ENCODE results near the gene METTL27. TPM values are rescaled to one million over a fixed set of nuclear protein-coding genes. Genes with fewer than 3 reads are reported as not detected.

Gene METTL27
- total RNA-seq, 1 donor from 2014 or later = 1.6 TPM

DNA sequence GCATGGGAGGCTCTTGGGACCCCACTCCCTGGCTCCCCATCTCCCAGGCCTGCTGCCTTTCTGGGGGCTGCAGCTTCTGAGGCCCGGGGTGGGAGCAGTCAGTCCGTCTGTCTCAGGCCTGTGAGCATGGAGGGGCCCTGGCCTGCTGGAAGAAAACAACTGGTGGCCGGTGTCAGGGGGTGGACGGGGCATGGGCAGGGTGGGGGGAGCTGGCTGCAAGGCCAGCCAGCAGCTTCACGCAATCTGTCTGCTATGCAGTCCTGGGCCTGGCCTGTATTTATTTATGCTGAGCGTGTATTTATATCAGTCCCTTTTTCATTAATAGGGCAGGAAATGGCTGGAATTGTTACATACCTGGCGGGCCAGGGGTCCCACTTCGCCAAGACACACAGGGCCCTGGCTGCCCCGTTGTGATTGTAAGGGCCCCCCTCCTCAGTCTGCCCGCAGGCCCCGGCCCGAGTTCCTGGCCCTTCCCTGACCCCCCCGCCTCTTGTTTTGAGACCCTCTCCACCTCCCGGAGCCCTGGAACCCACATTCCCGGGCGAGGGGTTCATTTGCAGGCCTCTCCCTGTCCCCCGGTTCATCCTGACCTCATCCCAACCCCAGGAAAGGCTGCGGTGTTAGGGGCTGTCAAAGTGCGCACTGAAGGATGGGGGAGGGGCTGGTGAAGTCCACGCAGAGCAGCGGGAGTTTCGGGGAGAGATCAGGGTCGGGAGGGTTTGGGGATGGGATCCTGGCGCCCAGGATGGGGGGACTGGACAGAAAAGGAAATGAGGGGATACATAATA lies 26.9 kb upstream of the METTL27 start:
- no peaks in the 10 kb centered on the region for H3K36me3 ChIP-seq (ENCODE audit: control insufficient read depth in 3 of 3, insufficient read depth in 3 of 3, low read length in 3 of 3)
- H3K9ac ChIP-seq (ENCODE audit: low read depth in 1 of 3, low read length in 3 of 3) = no peak overlapping the region
- H3K4me1 ChIP-seq (ENCODE audit: control insufficient read depth in 3 of 3, insufficient read depth in 3 of 3, low read length in 3 of 3) = peaks cover 11 to 17% (median 14%) of the 10 kb centered on the region in 3 donors
- H3K4me3 ChIP-seq (ENCODE audit: low read length in 3 of 3) = no peak overlapping the region
- H3K27ac ChIP-seq (ENCODE audit: low read depth, low read length) = no peak overlapping the region
- no peaks in the 10 kb centered on the region for H3K9me3 ChIP-seq (ENCODE audit: control insufficient read depth in 3 of 3, low read length in 3 of 3)
- peaks cover 0 to 3% (median 0%) of the 10 kb centered on the region in 3 donors for H3K27me3 ChIP-seq (ENCODE audit: control insufficient read depth in 3 of 3, insufficient read depth in 3 of 3, low read length in 3 of 3)

- no peak overlapping the region for H3K4me3 ChIP-seq (ENCODE audit: low read length in 3 of 3)
- H3K27ac ChIP-seq (ENCODE audit: low read depth, low read length) = no peak overlapping the region
- peaks cover 3 to 11% (median 6%) of the 10 kb centered on the region in 3 donors for H3K4me1 ChIP-seq (ENCODE audit: control insufficient read depth in 3 of 3, insufficient read depth in 3 of 3, low read length in 3 of 3)
- H3K9me3 ChIP-seq (ENCODE audit: control insufficient read depth in 3 of 3, low read length in 3 of 3) = no peaks in the 10 kb centered on the region
- no peaks in the 10 kb centered on the region for H3K27me3 ChIP-seq (ENCODE audit: control insufficient read depth in 3 of 3, insufficient read depth in 3 of 3, low read length in 3 of 3)
- H3K36me3 ChIP-seq (ENCODE audit: control insufficient read depth in 3 of 3, insufficient read depth in 3 of 3, low read length in 3 of 3) = no peaks in the 10 kb centered on the region
- H3K9ac ChIP-seq (ENCODE audit: low read depth in 1 of 3, low read length in 3 of 3) = no peak overlapping the region
Measured at GRCh38 chr7:73866446-73866767, 24.1 kb upstream of the METTL27 start.

DNA sequence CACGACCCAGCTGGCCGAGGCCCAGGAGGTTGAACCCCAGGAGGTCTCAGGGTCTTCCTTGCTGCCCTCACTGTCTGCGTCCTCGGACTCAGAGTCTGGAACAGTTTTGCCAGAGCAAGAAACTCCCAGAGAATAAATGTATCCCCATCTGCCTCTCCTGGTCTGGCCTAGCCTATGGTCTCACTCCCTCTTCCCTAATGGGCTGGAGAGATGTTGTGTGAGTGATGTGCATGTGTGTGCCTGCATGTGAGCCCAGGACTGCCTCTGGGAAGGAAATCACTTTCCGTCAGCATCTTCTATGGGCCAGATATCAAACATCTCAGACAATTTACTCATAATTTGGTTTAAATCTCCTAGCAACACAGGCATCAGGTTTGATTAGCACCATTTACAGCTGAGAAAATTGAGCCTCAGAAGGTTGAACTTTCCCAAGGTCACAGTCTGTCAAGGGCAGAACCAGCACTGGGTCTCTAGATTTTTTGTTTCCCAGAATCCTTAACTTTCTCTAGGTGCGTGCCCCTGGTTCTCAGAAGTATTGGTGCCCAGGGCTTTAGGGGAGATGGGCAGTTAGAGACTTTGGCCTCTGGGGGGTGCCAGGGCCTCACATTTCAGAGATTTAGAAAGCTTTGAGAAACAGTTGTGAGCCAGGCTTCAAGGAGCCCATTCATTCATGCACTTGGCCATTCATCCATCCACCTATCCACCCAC lies 23.6 kb upstream of the METTL27 start:
- Histone ChIP-seq H3K27ac (ENCODE audit: low read depth, low read length) (no peak overlapping the region), H3K27me3 (ENCODE audit: control insufficient read depth in 3 of 3, insufficient read depth in 3 of 3, low read length in 3 of 3) (no peaks in the 10 kb centered on the region), H3K9me3 (ENCODE audit: control insufficient read depth in 3 of 3, low read length in 3 of 3) (no peaks in the 10 kb centered on the region), H3K36me3 (ENCODE audit: control insufficient read depth in 3 of 3, insufficient read depth in 3 of 3, low read length in 3 of 3) (no peaks in the 10 kb centered on the region), H3K4me3 (ENCODE audit: low read length in 3 of 3) (no peak overlapping the region), H3K9ac (ENCODE audit: low read depth in 1 of 3, low read length in 3 of 3) (no peak overlapping the region), H3K4me1 (ENCODE audit: control insufficient read depth in 3 of 3, insufficient read depth in 3 of 3, low read length in 3 of 3) (peaks cover 0 to 6% (median 6%) of the 10 kb centered on the region in 3 donors)

- no peaks in the 10 kb centered on the region for H3K9me3 ChIP-seq (ENCODE audit: control insufficient read depth in 3 of 3, low read length in 3 of 3)
- peaks cover 0 to 2% (median 1%) of the 10 kb centered on the region in 3 donors for H3K4me1 ChIP-seq (ENCODE audit: control insufficient read depth in 3 of 3, insufficient read depth in 3 of 3, low read length in 3 of 3)
- H3K9ac ChIP-seq (ENCODE audit: low read depth in 1 of 3, low read length in 3 of 3) = no peak overlapping the region
- no peak overlapping the region for H3K4me3 ChIP-seq (ENCODE audit: low read length in 3 of 3)
- H3K36me3 ChIP-seq (ENCODE audit: control insufficient read depth in 3 of 3, insufficient read depth in 3 of 3, low read length in 3 of 3) = no peaks in the 10 kb centered on the region
- H3K27ac ChIP-seq (ENCODE audit: low read depth, low read length) = no peak overlapping the region
- no peaks in the 10 kb centered on the region for H3K27me3 ChIP-seq (ENCODE audit: control insufficient read depth in 3 of 3, insufficient read depth in 3 of 3, low read length in 3 of 3)
Measured at GRCh38 chr7:73864981-73865711, 22.8 kb upstream of the METTL27 start.

DNA sequence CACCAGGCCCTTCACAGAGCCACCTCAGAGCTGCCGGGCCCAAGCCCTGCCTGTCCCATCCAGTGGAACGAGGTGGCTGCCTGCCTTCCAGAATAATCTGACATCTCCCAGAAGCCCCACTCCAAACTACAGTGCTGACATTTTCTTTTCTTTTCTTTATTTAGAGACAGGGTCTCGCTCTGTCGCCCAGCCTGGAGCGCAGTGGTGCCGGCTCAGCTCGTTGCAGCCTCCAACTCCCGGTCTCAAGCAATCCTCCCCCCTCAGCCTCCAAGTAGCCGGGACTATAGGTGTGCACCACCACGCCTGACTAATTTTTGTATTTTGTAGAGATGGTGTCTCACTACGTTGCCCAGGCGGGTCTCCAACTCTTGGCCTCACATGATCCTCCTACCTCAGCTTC lies 19.0 kb upstream of the METTL27 start:
- Histone ChIP-seq H3K9ac (ENCODE audit: low read depth in 1 of 3, low read length in 3 of 3) (no peak overlapping the region), H3K27me3 (ENCODE audit: control insufficient read depth in 3 of 3, insufficient read depth in 3 of 3, low read length in 3 of 3) (no peaks in the 10 kb centered on the region), H3K9me3 (ENCODE audit: control insufficient read depth in 3 of 3, low read length in 3 of 3) (no peaks in the 10 kb centered on the region), H3K27ac (ENCODE audit: low read depth, low read length) (no peak overlapping the region), H3K4me1 (ENCODE audit: control insufficient read depth in 3 of 3, insufficient read depth in 3 of 3, low read length in 3 of 3) (no peaks in the 10 kb centered on the region), H3K36me3 (ENCODE audit: control insufficient read depth in 3 of 3, insufficient read depth in 3 of 3, low read length in 3 of 3) (no peaks in the 10 kb centered on the region), H3K4me3 (ENCODE audit: low read length in 3 of 3) (no peak overlapping the region)

DNA sequence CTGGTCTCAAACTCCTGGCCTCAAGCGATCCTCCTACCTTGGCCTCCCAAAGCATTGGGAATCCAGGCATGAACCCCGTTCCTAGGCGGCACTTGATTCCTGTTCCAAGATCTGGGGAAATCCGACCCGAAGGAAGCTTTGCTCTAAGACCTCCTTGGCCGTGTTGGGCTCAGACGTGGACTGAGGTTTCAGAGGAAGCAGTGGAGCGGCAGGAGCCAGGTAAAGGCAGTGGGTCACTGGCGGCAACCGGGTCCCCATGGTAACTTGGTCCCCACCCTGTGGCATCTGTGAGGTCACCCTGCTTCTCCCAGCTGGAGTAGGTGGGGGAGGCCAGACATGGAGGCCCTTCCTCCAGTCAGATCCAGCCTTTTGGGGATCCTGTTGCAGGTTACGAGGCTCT lies 18.5 kb upstream of the METTL27 start, which contains the start of gene TMEM270:
Gene TMEM270 (plus strand): TSS at position 301 of the 400 bp plus-strand sequence. CDS start 36 bp downstream, at position 337.
- Histone ChIP-seq H3K27me3 (ENCODE audit: control insufficient read depth in 3 of 3, insufficient read depth in 3 of 3, low read length in 3 of 3) (peaks cover 0 to 2% (median 2%) of the 10 kb centered on the region in 3 donors), H3K27ac (ENCODE audit: low read depth, low read length) (no peak within 1 kb of the TSS), H3K9me3 (ENCODE audit: control insufficient read depth in 3 of 3, low read length in 3 of 3) (no peaks in the 10 kb centered on the region), H3K4me3 (ENCODE audit: low read length in 3 of 3) (no peak within 1 kb of the TSS), H3K36me3 (ENCODE audit: control insufficient read depth in 3 of 3, insufficient read depth in 3 of 3, low read length in 3 of 3) (no peaks in the 10 kb centered on the region), H3K4me1 (ENCODE audit: control insufficient read depth in 3 of 3, insufficient read depth in 3 of 3, low read length in 3 of 3) (peaks cover 0 to under 1% (median under 1%) of the 10 kb centered on the region in 3 donors), H3K9ac (ENCODE audit: low read depth in 1 of 3, low read length in 3 of 3) (no peak within 1 kb of the TSS)

DNA sequence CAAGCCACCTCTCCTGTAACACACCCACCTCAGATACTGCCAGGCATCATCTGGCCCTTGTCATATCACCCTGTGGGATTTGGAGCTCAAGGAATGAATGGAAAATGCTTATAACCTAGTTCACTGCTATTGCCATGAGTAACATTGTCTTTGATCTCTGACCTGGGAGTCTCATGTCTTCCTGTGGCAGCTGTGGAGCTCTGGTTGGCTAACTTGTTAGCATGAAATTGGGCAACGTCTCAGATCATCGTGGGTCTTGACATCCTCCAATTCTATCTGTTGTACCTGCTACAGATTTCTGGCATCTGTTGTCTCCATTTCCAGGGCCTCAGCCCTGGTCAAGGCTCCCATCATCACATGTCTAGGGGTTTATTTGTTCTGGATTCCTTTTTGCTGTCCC lies 16.5 kb upstream of the METTL27 start:
- no peak overlapping the region for H3K9ac ChIP-seq (ENCODE audit: low read depth in 1 of 3, low read length in 3 of 3)
- peaks cover 5 to 7% (median 6%) of the 10 kb centered on the region in 3 donors for H3K27me3 ChIP-seq (ENCODE audit: control insufficient read depth in 3 of 3, insufficient read depth in 3 of 3, low read length in 3 of 3)
- H3K36me3 ChIP-seq (ENCODE audit: control insufficient read depth in 3 of 3, insufficient read depth in 3 of 3, low read length in 3 of 3) = no peaks in the 10 kb centered on the region
- no peak overlapping the region for H3K27ac ChIP-seq (ENCODE audit: low read depth, low read length)
- H3K9me3 ChIP-seq (ENCODE audit: control insufficient read depth in 3 of 3, low read length in 3 of 3) = no peaks in the 10 kb centered on the region
- peaks cover 0 to 6% (median 4%) of the 10 kb centered on the region in 3 donors for H3K4me1 ChIP-seq (ENCODE audit: control insufficient read depth in 3 of 3, insufficient read depth in 3 of 3, low read length in 3 of 3)
- no peak overlapping the region for H3K4me3 ChIP-seq (ENCODE audit: low read length in 3 of 3)

- Histone ChIP-seq H3K4me3 (ENCODE audit: low read length in 3 of 3) (no peak overlapping the region), H3K9ac (ENCODE audit: low read depth in 1 of 3, low read length in 3 of 3) (no peak overlapping the region), H3K4me1 (ENCODE audit: control insufficient read depth in 3 of 3, insufficient read depth in 3 of 3, low read length in 3 of 3) (peaks cover 0 to 6% (median 4%) of the 10 kb centered on the region in 3 donors), H3K36me3 (ENCODE audit: control insufficient read depth in 3 of 3, insufficient read depth in 3 of 3, low read length in 3 of 3) (no peaks in the 10 kb centered on the region), H3K27me3 (ENCODE audit: control insufficient read depth in 3 of 3, insufficient read depth in 3 of 3, low read length in 3 of 3) (peaks cover 5 to 7% (median 6%) of the 10 kb centered on the region in 3 donors), H3K9me3 (ENCODE audit: control insufficient read depth in 3 of 3, low read length in 3 of 3) (no peaks in the 10 kb centered on the region), H3K27ac (ENCODE audit: low read depth, low read length) (no peak overlapping the region)
Measured at GRCh38 chr7:73856941-73857340, 14.6 kb upstream of the METTL27 start.

GRCh38 chr7:73852500-73852899 lies 10.2 kb upstream of the METTL27 start:
- H3K9ac ChIP-seq (ENCODE audit: low read depth in 1 of 3, low read length in 3 of 3) = no peak overlapping the region
- H3K4me1 ChIP-seq (ENCODE audit: control insufficient read depth in 3 of 3, insufficient read depth in 3 of 3, low read length in 3 of 3) = peaks cover 0 to 12% (median 9%) of the 10 kb centered on the region in 3 donors
- H3K27me3 ChIP-seq (ENCODE audit: control insufficient read depth in 3 of 3, insufficient read depth in 3 of 3, low read length in 3 of 3) = peaks cover 5 to 7% (median 6%) of the 10 kb centered on the region in 3 donors
- no peak overlapping the region for H3K4me3 ChIP-seq (ENCODE audit: low read length in 3 of 3)
- no peaks in the 10 kb centered on the region for H3K36me3 ChIP-seq (ENCODE audit: control insufficient read depth in 3 of 3, insufficient read depth in 3 of 3, low read length in 3 of 3)
- no peak overlapping the region for H3K27ac ChIP-seq (ENCODE audit: low read depth, low read length)
- H3K9me3 ChIP-seq (ENCODE audit: control insufficient read depth in 3 of 3, low read length in 3 of 3) = no peaks in the 10 kb centered on the region
